Upper lobe of left lung (tissue), 4 donors: Measurements from ENCODE around the gene OSBPL10.

Experiments used
- POLR2A ChIP-seq, 4 donors: fragments of 450-650 bp; IDR thresholded peaks; one replicate each; pipeline ENCODE4 v1.5.1; 2016 to 2017; ENCODE audit warnings: antibody characterized with exemption in 4 of 4, mild to moderate bottlenecking in 2 of 4
- TF ChIP-seq, protein P1 (sequence below), 6 experiments: fragments of 450-650 bp in 4 of 6; fragments of 200-600 bp in 2 of 6; sonication (generic) in 2 of 6; IDR thresholded peaks; one replicate each; pipeline ENCODE4 v1.5.1; 2016 to 2019; ENCODE audit warnings: antibody characterized with exemption in 6 of 6

DNA sequence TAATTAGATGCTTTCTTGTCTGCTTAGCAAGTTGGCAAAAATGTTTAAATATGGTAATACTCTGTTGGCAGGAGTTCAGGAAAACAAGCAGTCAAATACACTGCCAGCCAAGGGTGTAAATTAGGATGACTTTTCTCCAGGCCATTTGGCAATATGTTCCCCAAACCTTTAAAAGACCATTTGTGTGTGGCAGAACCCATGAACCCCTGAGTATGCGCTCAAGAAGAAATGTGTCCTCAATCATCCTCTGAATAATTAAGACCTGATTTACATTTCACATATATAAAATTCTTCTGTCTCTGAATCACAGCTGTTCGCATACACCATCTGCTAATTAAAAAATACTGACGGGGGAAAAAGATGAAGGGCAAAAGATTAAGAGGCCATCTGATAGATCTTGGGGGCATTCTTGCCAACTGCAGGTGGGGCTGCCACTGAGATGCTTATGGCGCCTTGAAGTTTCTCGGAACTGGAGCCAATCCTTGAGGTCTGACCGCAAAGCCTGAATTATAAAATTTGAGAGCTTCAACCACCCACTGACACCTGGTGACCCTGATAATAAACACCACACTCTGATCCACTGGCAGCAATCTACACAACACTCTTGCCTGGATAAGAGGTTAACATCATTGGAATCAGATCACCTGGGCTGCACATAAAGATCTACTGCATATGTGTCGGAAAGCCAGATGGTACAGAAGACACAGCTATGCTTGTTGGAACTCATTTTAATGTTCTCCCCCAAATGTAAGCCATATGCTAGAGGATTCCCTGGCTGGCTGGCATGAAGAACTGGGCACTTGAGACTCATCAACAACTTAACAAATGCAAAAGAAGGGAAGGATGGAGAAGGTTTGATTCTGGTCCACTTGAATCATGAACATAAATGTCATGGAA, 190.6 kb downstream of the OSBPL10 start:
- TF ChIP-seq, protein P1, sequence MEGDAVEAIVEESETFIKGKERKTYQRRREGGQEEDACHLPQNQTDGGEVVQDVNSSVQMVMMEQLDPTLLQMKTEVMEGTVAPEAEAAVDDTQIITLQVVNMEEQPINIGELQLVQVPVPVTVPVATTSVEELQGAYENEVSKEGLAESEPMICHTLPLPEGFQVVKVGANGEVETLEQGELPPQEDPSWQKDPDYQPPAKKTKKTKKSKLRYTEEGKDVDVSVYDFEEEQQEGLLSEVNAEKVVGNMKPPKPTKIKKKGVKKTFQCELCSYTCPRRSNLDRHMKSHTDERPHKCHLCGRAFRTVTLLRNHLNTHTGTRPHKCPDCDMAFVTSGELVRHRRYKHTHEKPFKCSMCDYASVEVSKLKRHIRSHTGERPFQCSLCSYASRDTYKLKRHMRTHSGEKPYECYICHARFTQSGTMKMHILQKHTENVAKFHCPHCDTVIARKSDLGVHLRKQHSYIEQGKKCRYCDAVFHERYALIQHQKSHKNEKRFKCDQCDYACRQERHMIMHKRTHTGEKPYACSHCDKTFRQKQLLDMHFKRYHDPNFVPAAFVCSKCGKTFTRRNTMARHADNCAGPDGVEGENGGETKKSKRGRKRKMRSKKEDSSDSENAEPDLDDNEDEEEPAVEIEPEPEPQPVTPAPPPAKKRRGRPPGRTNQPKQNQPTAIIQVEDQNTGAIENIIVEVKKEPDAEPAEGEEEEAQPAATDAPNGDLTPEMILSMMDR (IDR thresholded peaks at IDR 0.05), result no peak
- TF ChIP-seq POLR2A (IDR thresholded peaks at IDR 0.05), result no peak
